ENCODE measurements around the gene NTN5. TPM values are rescaled to one million over a fixed set of nuclear protein-coding genes. Genes with fewer than 3 reads are reported as not detected.

NTN5 gene
- total and polyA plus RNA-seq, 8 donors: 1.3 TPM; not detected in 7

DNA sequence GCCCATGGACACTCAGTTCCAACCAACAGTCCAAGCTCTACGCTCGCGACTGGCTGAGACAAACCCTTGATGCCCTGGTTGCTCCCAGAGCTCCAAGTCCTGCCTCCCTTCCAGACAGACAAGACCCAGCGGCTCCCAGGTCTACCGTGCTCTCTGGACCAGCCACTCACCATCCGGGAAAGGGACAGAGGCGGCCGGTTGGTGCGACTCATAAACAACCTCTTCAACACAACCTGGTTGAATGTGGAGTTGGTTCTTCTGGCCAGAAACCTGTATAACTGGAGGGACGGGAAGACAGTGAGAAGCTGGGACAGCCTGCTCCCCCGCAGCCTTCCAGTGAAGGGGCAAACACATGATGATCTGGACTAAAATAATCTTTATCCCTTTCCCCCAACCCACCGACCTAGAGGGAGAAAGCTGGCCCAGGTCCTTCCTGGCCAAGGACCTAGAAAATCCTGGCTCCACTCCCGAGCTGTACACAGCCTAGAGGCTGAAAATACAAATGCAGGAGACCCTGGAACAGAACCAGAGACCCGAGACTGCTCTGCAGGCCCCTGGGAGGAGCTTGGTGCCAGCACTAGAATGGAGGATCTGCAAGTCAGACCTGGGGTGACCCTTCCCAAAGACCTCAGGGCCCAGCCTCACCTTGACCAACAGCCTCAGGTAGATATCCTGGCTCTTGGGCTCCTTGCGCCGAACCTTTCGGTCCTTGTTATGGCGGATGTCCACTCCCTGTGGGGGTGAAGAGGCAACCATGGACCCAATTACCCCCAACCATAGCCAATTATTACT is 55.5 kb downstream of the NTN5 start:
- Histone ChIP-seq H3K27ac (peak overlapping the region; percentile 77 to 94 (median 93)), H3K4me1 (peaks cover 38 to 74% (median 65%) of the 10 kb centered on the region in 4 donors), H3K4me3 (peak overlapping the region; percentile 72 to 93 (median 90)), H3K9me3 (no peaks in the 10 kb centered on the region), H3K36me3 (peaks cover 24 to 32% (median 30%) of the 10 kb centered on the region in 4 donors), H3K27me3 (no peaks in the 10 kb centered on the region)
- peak; percentile 49 to 58 for DNase-seq
- TF ChIP-seq POLR2AphosphoS5 (IDR thresholded peaks at IDR 0.05) (no peak), POLR2A (IDR thresholded peaks at IDR 0.05) (no peak), EP300 (IDR thresholded peaks at IDR 0.05) (no peak)
- TF ChIP-seq, protein P1, sequence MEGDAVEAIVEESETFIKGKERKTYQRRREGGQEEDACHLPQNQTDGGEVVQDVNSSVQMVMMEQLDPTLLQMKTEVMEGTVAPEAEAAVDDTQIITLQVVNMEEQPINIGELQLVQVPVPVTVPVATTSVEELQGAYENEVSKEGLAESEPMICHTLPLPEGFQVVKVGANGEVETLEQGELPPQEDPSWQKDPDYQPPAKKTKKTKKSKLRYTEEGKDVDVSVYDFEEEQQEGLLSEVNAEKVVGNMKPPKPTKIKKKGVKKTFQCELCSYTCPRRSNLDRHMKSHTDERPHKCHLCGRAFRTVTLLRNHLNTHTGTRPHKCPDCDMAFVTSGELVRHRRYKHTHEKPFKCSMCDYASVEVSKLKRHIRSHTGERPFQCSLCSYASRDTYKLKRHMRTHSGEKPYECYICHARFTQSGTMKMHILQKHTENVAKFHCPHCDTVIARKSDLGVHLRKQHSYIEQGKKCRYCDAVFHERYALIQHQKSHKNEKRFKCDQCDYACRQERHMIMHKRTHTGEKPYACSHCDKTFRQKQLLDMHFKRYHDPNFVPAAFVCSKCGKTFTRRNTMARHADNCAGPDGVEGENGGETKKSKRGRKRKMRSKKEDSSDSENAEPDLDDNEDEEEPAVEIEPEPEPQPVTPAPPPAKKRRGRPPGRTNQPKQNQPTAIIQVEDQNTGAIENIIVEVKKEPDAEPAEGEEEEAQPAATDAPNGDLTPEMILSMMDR (IDR thresholded peaks at IDR 0.05): peak in 1 of 7 experiments; percentile 9
- 26 to 44% (median 37%) methylated on average over 13 to 18 of the region's 18 CpGs for WGBS, 5 donors
- intact Hi-C loops (cut with DNase I; ENCODE audit: low total_unique reads): no loop called here

DNA sequence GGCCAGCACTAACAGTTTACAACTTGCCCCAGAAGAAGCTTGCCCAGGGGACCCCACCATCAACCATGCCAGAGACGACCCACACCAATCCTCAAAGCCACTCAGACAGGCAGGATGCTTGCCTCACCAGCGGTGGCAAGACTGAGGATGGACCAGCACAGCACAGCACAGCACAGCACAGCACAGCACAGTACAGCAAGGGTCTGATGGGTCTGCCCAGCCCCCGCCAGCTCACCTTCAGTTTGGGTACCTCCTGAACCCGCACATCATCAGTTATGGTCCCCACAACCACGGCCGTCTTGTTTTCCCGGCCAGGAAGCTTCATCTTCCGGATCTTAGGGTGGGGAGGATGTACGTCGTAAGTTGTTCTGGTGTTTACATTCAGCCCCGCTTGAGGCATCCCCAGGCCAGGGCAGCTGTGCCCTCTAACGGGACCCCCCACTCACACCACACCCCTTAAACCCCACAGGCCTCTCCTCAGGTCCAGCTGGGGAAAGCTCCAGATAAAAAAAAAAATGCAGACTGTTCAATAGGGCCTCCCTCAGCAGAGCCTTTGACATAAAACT is 56.2 kb downstream of the NTN5 start:
- intact Hi-C loops (cut with DNase I; ENCODE audit: low total_unique reads): no loop called here
- TF ChIP-seq POLR2AphosphoS5 (IDR thresholded peaks at IDR 0.05) (no peak), POLR2A (IDR thresholded peaks at IDR 0.05) (no peak), EP300 (IDR thresholded peaks at IDR 0.05) (no peak)
- TF ChIP-seq, protein P1 (IDR thresholded peaks at IDR 0.05): no peak
- Histone ChIP-seq H3K4me1 (peaks cover 38 to 71% (median 65%) of the 10 kb centered on the region in 4 donors), H3K27ac (peak overlapping the region; percentile 77 to 94 (median 93)), H3K27me3 (no peaks in the 10 kb centered on the region), H3K36me3 (peaks cover 24 to 36% (median 31%) of the 10 kb centered on the region in 4 donors), H3K9me3 (no peaks in the 10 kb centered on the region), H3K4me3 (peak overlapping the region in 3 of 4 donors; percentile 72 to 93 (median 90))
- no peak for DNase-seq
- WGBS, 5 donors: 44 to 50% (median 47%) methylated on average over 12 of the region's 12 CpGs

DNA sequence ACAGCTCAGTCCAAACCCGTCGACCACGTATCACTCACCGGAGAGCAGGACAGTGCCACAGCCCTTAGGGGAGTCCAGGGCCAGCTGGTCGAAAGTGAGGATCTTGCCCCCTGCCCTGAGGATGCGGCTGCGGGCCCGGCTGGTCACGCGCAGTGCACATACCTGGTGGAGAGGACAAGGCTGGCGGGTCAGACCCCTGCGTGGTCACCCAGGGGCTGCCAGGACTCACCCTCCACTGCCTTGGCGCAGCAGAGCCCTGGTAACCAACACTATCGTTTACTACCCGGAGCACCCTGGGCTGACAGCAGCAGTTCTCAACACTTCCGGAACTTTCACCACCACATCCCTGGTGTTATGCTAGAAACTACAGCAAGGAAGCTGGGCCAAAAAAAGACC is 56.8 kb downstream of the NTN5 start:
- 52 to 66% (median 60%) methylated on average over 8 to 16 of the region's 16 CpGs for WGBS, 5 donors
- H3K36me3 ChIP-seq: peaks cover 24 to 37% (median 31%) of the 10 kb centered on the region in 4 donors
- peak overlapping the region; percentile 77 to 94 (median 93) for H3K27ac ChIP-seq
- TF ChIP-seq EP300 (IDR thresholded peaks at IDR 0.05) (no peak), POLR2A (IDR thresholded peaks at IDR 0.05) (no peak), POLR2AphosphoS5 (IDR thresholded peaks at IDR 0.05) (no peak)
- TF ChIP-seq, protein P1 (IDR thresholded peaks at IDR 0.05): no peak
- no peak for DNase-seq
- H3K4me1 ChIP-seq: peaks cover 38 to 71% (median 65%) of the 10 kb centered on the region in 4 donors
- H3K27me3 ChIP-seq: no peaks in the 10 kb centered on the region
- intact Hi-C loops (cut with DNase I; ENCODE audit: low total_unique reads): no loop called here
- peak overlapping the region in 2 of 4 donors; percentile 90 to 93 for H3K4me3 ChIP-seq
- H3K9me3 ChIP-seq: no peaks in the 10 kb centered on the region

DNA sequence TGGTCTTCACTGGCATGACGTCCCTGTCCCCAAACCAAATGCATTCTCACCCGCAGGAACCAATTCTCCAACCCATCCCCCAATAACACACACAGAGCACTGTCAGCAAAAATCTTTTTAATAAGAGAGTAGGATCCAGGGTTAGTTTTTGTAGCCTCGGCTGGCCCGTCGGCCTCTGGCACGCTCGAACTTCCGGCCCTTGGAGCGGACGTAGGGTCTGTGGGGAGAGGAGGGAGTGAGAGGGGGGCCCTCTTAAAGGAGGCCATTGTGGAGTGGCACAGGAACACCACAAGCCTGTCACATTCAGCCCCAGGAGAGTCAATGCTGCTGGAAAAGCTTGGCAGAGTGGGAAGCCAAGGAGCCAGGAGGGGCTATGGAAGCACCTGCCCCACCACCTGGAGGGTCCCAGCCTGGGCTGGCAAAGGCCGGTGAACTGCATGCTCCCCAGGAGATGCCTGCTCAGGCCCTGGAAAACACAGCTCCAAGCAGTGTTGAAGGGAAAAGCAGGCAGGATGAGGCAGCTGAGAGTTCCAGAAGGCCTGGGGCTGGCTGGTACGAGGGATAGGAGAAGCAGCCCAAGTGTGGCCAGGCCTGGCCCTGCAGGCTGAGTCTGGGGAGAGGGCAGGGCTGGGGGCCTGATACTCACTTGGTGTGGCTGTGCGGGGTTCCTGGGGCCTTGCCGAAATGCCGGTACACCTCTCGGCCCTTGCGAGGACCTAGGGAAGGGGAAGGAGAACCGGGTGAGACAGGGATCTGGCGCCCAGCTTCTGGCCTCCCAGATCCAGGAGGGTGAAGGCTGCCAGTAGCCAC is 57.4 kb downstream of the NTN5 start:
- 36 to 54% (median 47%) methylated on average over 18 to 19 of the region's 19 CpGs for WGBS, 5 donors
- no peaks in the 10 kb centered on the region for H3K9me3 ChIP-seq

More for the DNA sequence above, 57.4 kb downstream of the NTN5 start:
- H3K4me3 ChIP-seq: peak overlapping the region in 2 of 4 donors; percentile 90 to 93
- H3K4me1 ChIP-seq: peaks cover 38 to 69% (median 62%) of the 10 kb centered on the region in 4 donors
- DNase-seq: no peak
- intact Hi-C loops (cut with DNase I; ENCODE audit: low total_unique reads): no loop called here
- H3K27me3 ChIP-seq: no peaks in the 10 kb centered on the region
- peaks cover 24 to 37% (median 31%) of the 10 kb centered on the region in 4 donors for H3K36me3 ChIP-seq
- H3K27ac ChIP-seq: peak overlapping the region; percentile 77 to 94 (median 93)
- TF ChIP-seq POLR2AphosphoS5 (IDR thresholded peaks at IDR 0.05) (no peak), EP300 (IDR thresholded peaks at IDR 0.05) (no peak), POLR2A (IDR thresholded peaks at IDR 0.05) (no peak)
- TF ChIP-seq, protein P1 (IDR thresholded peaks at IDR 0.05): no peak
